Colonic mucosa (tissue), 4 donors: ENCODE measurements around the gene SHMT2. TPM values are rescaled to one million over a fixed set of nuclear protein-coding genes. Genes with fewer than 3 reads are reported as not detected.

Experiments
- DNase-seq: peaks from one replicate; pipeline ENCODE4 v3.0.0-alpha.2; 2020
- H3K27ac ChIP-seq: fragments of 200-600 bp; one replicate; pipeline ENCODE4 v1.8.0; 2021
- H3K27me3 ChIP-seq: fragments of 200-600 bp; one replicate; pipeline ENCODE4 v1.8.0; 2021
- H3K36me3 ChIP-seq: fragments of 200-600 bp; one replicate; pipeline ENCODE4 v1.8.0; 2021
- H3K4me1 ChIP-seq: fragments of 200-600 bp; one replicate; pipeline ENCODE4 v1.8.0; 2021; ENCODE audit warnings: mild to moderate bottlenecking
- H3K4me3 ChIP-seq: fragments of 200-600 bp; one replicate; pipeline ENCODE4 v1.8.0; 2021
- H3K9ac ChIP-seq, 2 donors: one replicate each; pipeline ENCODE4 v1.7.0; 2013; ENCODE audit warnings: control low read depth in 2 of 2, low read depth in 2 of 2, low read length in 2 of 2
- H3K9me3 ChIP-seq: fragments of 200-600 bp; one replicate; pipeline ENCODE4 v1.8.0; 2021
- intact Hi-C: fragments of 100-400 bp; cut with DNase I; formaldehyde crosslinking; loops from one replicate; pipeline ENCODE4 v1.14.1; 2022
- total RNA-seq, 2 donors: library from RNA; stranded (reverse); fragmentation: NEBNext Ultra II Directional in 1 of 2; extraction: Animal tissue kit (Norgen Biotek cat#: 25700) in 1 of 2; gene quantifications; one replicate each; pipeline ENCODE4 v1.2.1, GENCODE V29; 2021
- TF ChIP-seq, protein P1 (sequence below): fragments of 200-600 bp; IDR thresholded peaks from one replicate; pipeline ENCODE4 v1.8.0; 2022; ENCODE audit warnings: antibody characterized with exemption, mild to moderate bottlenecking
- donor health status: healthy.
- donor health status: DM: no; HTN: no; CAD: no.
- donor health status: DM: no; HTN: no; CAD: no.

SHMT2 gene
- total RNA-seq, 2 donors from 2014 or later: 69.4 to 160 TPM

DNA sequence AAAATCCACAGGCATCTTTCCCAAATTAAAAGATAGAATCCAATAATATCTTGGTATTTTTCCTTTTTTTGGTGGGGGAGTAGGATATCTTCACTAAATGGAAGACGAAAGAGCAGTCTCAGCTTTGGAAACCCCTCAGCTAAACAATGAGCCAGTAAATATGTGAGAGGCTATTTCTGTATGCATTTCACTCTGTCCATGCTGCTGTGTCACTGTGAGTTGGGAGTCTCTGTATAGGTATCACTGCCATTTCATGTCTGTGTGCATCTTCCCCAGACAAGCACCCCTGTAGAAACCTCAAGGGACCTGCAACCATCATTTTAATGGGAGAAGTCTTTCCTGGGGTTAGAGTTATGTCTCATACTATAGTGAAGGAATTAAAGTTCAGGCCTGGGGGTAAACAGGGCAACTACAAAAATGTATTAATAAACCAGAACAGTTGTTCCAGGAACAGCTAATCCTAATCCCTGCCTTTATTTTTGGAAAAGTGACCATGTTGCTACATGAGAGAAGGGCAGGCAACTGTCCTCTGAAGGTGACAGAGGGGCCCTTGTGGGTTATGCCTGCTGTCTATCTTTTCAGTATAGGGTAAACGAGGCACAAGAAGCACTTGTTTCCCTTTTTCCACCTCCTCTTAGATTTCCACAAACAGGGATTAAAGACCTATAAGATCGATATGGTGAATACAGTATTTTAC, 32.8 kb downstream of the SHMT2 start:
- H3K27ac ChIP-seq: no peak overlapping the region
- no peak overlapping the region for H3K9ac ChIP-seq
- H3K4me1 ChIP-seq: no peaks in the 10 kb centered on the region
- H3K36me3 ChIP-seq: no peaks in the 10 kb centered on the region
- TF ChIP-seq, protein P1, sequence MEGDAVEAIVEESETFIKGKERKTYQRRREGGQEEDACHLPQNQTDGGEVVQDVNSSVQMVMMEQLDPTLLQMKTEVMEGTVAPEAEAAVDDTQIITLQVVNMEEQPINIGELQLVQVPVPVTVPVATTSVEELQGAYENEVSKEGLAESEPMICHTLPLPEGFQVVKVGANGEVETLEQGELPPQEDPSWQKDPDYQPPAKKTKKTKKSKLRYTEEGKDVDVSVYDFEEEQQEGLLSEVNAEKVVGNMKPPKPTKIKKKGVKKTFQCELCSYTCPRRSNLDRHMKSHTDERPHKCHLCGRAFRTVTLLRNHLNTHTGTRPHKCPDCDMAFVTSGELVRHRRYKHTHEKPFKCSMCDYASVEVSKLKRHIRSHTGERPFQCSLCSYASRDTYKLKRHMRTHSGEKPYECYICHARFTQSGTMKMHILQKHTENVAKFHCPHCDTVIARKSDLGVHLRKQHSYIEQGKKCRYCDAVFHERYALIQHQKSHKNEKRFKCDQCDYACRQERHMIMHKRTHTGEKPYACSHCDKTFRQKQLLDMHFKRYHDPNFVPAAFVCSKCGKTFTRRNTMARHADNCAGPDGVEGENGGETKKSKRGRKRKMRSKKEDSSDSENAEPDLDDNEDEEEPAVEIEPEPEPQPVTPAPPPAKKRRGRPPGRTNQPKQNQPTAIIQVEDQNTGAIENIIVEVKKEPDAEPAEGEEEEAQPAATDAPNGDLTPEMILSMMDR: no peak
- H3K4me3 ChIP-seq: no peak overlapping the region
- H3K27me3 ChIP-seq: no peaks in the 10 kb centered on the region
- intact Hi-C loops: loop anchor here (5.0 kb wide), 1 partner anchor 190 kb away; no protein-coding TSS in a partner anchor
- no peak for DNase-seq
- no peaks in the 10 kb centered on the region for H3K9me3 ChIP-seq

DNA sequence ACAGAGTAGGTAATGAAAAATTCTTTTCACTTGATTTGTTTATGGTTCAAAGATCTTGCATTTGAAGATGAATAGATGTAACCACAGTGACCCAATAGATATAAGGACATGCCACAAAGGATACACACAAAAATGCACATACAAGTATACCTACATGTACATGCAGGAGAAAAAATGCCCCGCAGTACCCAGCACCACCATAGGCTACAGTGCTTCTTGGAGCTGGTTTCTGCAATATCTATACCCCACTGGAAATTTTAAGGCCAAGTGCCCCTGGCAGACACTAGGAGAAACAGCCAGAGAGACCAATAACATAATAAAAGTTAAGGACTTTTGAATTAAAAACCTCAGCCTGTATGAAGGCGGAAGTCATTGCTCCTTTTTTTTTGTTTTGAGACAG, 33.6 kb downstream of the SHMT2 start:
- no peak overlapping the region for H3K9ac ChIP-seq
- TF ChIP-seq, protein P1: no peak
- no peaks in the 10 kb centered on the region for H3K4me1 ChIP-seq
- H3K4me3 ChIP-seq: no peak overlapping the region
- H3K27me3 ChIP-seq: no peaks in the 10 kb centered on the region
- H3K9me3 ChIP-seq: no peaks in the 10 kb centered on the region
- no peak overlapping the region for H3K27ac ChIP-seq
- H3K36me3 ChIP-seq: peaks cover 6% of the 10 kb centered on the region
- intact Hi-C loops: loop anchor here (5.0 kb wide), 1 partner anchor 189 kb away; no protein-coding TSS in a partner anchor
- DNase-seq: no peak

DNA sequence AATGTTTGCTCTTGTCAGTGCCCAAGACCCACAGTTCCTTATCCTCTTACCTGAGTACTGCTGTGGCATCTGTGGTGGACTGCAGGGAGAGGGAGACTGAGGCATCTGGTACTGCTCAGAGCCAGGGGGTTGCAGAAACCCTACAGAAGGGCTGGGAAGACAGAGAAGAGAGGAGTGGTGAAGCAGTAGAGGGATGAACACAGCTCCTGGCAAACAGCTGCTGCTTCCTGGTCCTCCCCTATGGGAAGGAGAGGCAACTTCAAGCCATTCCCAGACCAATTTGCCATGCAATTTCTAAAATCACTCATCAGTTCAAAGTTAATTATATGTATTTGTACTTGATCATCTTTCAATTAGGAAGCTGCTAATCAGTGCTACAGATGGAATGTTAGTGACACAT, 37.2 kb downstream of the SHMT2 start:
- peaks cover 12% of the 10 kb centered on the region for H3K36me3 ChIP-seq
- intact Hi-C loops: no loop called here
- TF ChIP-seq, protein P1: no peak

DNA sequence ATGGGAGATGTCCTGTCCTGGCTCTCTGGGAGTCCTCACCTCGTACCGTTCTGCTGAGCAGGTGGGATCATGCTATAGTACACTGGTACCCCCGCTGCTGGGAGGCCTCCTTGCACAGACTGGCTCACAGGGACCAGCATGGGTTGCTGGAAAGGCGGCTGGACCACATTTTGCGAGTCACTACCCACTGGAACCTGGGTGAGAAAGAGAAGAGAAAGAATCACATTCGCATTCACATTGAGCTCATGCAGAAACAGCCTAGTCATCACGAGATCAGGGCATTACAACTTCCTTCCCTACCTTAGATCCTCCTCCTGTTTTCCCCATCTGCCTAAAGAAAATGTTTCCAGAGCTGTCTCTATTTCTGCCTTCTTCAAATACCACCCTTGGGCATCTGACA, 38.8 kb downstream of the SHMT2 start:
- H3K9ac ChIP-seq: no peak overlapping the region
- H3K4me1 ChIP-seq: no peaks in the 10 kb centered on the region
- peaks cover 12% of the 10 kb centered on the region for H3K36me3 ChIP-seq
- H3K27ac ChIP-seq: no peak overlapping the region
- no peaks in the 10 kb centered on the region for H3K9me3 ChIP-seq
- no peak overlapping the region for H3K4me3 ChIP-seq
- TF ChIP-seq, protein P1: no peak
- no peaks in the 10 kb centered on the region for H3K27me3 ChIP-seq
- intact Hi-C loops: no loop called here
- DNase-seq: no peak

More for the DNA sequence above, 37.2 kb downstream of the SHMT2 start:
- H3K9me3 ChIP-seq: no peaks in the 10 kb centered on the region
- H3K27ac ChIP-seq: no peak overlapping the region
- H3K4me3 ChIP-seq: no peak overlapping the region
- H3K27me3 ChIP-seq: no peaks in the 10 kb centered on the region
- no peak overlapping the region for H3K9ac ChIP-seq
- DNase-seq: no peak
- no peaks in the 10 kb centered on the region for H3K4me1 ChIP-seq

DNA sequence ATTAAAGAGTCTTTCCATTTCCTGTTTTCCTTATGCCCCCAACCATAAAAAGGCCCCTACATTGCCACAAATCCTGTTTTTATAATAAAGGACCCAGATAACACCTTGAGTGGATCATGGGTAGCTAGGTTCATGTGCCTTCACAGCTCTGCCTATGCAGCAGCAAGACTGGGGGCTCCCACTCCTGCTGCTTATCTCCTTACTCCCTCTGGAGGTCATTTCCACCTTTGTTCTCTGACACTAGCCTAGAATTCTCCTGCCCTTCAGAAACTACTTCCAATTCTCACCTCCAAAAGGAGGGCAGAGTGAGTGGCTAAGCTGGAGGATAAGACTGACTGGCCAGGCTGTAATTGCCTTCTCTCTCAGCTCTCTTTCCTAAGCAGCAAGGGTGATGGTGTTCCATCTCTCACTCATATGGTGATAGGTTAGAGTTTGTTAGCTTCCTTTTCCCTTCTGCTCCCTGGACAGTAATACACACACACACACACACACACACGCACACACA, 41.5 kb downstream of the SHMT2 start:
- no peak overlapping the region for H3K27ac ChIP-seq
- no peak overlapping the region for H3K9ac ChIP-seq
- H3K9me3 ChIP-seq: no peaks in the 10 kb centered on the region
- no peaks in the 10 kb centered on the region for H3K27me3 ChIP-seq
- DNase-seq: no peak
- TF ChIP-seq, protein P1: no peak
- H3K4me1 ChIP-seq: no peaks in the 10 kb centered on the region
- intact Hi-C loops: no loop called here
- H3K36me3 ChIP-seq: peaks cover 12% of the 10 kb centered on the region
- H3K4me3 ChIP-seq: no peak overlapping the region
